Fibroblast of skin of right biceps (primary cell): ENCODE data around the gene TTC31.

Experiments used
- DNase-seq: peaks from one replicate; pipeline ENCODE4 v3.0.0-alpha.2; 2013

TTC31 gene

DNA sequence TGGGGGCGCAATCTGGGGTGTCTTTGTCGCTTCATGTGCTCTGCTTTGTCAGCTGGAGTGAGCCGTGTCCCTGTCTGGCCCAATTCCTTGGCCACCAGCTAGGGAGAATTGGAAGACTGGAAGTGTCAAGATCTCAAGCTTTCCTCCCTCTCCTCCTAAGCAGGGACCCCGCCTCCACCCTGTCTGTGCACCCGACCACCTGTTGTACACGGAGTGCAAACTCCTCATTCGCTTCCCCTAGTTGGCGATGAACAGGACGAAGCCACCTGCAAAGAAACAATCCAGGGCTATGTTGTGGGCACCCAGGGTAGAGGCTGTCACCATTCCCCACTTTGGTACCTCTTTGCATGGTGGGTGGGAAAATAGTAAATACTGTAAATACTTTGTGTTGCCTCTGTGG lies 44.9 kb downstream of the TTC31 start:
- no peak for DNase-seq

DNA sequence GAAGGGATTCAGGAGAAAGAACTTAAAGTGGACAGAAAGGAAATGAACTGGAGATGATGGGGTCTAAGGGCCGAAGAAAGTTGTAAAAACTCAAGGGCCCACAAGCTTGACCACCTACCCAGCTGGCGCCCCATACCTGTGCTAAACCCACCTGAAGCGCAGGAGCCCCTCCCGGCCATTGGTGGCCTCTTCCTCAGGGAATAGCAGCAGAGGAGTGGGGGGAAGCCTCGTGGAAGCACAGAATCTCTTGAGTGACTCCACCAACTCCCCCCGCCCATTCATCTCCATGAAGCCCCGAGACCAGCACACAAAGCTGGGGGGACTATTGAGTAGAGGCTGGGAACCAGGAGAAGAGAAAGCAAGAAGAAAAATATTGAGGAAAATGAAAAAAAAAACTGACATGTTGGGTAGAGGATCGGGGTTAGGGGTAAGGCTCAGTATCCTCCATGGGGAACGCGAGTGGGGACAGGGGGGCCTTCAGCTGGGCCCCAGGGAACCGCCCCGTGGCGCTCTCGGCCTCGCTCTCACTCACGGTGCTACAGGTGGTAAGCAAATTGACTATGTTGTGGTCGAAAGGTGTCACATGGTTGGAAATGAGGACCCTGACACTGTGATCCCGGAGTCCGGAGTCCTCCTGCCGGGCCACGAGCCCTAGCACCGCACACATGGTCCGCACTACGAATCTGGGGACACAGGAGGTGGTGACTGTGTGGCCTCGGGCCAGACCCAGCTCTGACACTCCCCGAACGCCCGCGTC lies 45.9 kb downstream of the TTC31 start:
- no peak for DNase-seq

DNA sequence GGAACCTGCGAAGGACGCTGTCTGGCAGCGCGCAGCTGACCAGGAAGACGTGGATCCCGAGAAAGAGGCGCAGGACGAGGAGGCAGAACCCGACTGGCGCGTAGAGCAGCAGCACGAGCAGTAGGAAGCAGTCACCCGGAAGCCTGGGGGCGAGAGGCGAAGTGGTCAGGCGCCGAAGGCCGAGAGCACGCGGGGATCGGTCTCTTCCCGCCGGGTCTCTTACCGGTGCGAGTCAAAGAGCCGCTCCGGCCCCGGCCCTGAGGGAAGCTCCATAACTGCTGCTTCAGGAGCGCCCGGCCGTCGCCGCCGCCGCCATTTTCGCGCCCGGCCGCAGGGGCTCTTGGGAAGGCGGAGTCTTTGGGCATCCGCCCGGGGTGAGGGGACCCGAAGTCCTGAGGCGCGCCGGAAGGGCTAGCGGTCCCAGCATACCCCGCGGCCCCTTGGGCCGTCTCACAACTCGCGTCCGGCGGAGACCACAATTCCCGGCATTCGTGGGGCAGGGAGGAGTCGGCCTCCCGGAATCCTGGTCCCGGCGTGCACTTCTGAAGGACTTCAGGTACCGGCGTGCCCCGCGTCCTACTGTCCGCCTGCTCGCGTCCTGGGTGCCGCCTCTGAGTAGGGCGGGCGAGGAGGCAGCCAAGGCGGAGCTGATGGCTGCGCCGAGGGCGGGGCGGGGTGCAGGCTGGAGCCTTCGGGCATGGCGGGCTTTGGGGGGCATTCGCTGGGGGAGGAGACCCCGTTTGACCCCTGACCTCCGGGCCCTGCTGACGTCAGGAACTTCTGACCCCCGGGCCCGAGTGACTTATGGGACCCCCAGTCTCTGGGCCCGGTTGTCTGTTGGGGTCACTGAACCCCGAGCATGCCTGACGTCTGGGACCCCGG lies 46.7 kb downstream of the TTC31 start, which contains the start of the genes AUP1 and HTRA2:
Gene AUP1, minus strand, starts transcription at position 350 of the 882 bp plus-strand sequence. Its CDS starts 77 bp downstream, at position 273.
Gene HTRA2, plus strand, starts transcription at position 577 of the 882 bp plus-strand sequence. Its CDS starts 74 bp downstream, at position 651.
- DNase-seq, result peak; percentile 100

DNA sequence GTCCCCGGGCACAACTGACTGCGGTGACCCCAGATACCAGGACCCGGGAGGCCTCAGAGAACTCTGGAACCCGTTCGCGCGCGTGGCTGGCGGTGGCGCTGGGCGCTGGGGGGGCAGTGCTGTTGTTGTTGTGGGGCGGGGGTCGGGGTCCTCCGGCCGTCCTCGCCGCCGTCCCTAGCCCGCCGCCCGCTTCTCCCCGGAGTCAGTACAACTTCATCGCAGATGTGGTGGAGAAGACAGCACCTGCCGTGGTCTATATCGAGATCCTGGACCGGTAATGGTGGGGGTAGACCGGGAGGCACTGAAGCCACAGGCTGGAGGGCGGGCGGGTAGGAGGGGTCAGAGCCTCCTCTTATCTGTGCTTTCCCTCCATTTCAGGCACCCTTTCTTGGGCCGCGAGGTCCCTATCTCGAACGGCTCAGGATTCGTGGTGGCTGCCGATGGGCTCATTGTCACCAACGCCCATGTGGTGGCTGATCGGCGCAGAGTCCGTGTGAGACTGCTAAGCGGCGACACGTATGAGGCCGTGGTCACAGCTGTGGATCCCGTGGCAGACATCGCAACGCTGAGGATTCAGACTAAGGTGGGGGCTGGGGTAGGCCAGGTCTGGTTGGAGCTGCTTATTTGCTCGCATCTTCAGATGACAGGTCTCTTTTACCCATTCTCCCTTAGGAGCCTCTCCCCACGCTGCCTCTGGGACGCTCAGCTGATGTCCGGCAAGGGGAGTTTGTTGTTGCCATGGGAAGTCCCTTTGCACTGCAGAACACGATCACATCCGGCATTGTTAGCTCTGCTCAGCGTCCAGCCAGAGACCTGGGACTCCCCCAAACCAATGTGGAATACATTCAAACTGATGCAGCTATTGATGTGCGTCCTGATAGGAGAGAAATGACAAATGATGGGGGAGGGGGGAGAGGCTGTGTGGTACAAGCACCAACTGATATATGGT lies 47.6 kb downstream of the TTC31 start:
- DNase-seq, result no peak

DNA sequence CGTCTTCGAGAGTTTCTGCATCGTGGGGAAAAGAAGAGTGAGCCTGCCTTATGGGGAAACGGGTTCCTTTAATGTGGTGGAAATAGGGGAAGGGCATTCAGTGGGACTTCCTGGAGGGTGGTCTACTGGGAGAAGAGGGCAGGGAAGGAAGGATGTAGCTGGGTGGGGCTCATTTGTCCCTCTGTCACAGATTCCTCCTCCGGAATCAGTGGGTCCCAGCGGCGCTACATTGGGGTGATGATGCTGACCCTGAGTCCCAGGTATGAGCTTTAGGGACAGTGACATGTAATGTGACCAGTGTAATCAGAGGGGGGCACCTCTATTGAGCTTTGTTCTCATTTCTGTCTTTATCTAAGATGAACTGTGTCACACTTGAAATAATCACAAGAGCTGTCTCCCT lies 48.8 kb downstream of the TTC31 start:
- DNase-seq, result no peak

DNA sequence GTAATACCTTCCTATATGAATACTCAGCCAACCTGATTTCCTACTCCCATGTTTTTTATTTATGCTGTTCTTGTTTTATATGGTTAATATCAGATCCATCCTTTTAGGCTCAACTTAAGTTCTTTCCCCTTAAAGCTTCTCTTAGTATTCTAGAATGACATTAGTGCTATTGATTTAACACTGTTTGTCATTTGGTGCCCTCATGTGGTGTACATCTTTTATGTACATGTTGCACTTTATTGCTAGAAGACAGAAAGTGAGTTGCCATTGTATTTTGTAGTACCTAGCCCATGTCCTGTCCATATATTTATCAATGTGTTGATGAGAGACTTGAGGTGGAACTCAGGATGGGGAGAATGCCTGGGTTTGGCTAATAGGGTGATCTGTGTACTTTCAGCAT lies 49.3 kb downstream of the TTC31 start:
- DNase-seq, result peak; percentile 50

DNA sequence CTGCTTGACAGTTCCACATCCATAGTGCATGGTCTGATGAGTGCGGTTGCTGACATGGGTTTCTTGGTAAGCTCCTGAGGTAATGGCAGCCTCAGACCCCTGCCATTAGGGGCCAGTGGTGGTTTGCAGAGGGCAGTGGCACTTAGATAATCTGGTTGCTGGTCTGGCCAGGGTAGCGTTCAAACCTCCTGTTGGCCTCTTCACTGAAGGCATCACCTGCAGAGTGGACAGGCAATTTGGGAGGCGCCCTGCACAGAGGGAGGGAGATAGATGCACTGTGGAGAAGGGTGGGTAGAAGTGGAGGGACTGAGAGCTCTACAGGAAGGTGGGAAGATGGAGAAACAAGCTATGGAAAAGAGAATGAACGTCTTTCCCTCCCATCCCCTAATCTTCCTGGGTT lies 50.6 kb downstream of the TTC31 start:
- DNase-seq, result no peak

DNA sequence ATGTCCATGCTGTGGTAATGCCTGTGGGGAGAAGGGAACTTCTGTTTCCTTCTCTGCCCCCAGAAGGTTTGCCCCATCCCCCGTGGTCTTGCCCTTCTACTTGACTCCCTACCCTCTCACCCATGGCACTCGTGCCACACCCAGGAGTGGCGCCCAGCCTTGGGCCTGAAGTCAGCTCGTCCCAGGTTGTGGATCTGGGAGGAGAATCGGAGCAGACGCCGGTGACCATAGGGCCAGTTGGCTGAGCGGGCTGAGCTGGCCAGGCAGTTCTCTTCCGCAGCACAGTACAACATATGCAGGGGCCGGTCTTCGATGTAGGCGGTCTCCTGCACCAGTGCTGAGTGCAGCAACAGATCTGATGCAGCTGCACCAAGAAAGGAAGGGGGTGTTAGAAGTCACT lies 51.5 kb downstream of the TTC31 start:
- no peak for DNase-seq

DNA sequence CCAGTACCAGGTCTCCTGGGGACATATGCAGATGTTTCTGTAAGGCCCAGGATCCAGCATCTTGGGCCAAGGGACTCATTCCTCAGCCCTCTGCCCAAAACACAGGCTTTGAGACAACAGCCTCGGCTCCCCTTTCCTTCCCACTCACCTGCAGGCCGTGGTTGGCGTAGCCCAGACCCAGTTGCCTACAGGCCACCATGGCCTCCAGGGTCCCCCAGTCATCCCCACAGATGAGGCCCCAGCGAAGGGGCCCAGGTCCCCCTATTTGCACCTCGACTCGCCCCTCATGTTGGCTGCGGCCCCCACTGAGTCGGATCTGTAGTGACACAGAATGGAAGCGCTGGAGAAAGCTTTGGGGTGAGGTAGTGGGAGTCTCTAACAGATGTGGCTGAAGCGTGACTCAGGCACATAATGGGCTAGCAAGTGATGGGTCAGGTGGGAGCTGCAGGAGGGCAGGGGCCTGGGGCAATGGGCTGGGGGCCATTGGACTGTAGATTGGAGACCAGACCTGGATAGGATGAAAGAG lies 52.6 kb downstream of the TTC31 start:
- no peak for DNase-seq

DNA sequence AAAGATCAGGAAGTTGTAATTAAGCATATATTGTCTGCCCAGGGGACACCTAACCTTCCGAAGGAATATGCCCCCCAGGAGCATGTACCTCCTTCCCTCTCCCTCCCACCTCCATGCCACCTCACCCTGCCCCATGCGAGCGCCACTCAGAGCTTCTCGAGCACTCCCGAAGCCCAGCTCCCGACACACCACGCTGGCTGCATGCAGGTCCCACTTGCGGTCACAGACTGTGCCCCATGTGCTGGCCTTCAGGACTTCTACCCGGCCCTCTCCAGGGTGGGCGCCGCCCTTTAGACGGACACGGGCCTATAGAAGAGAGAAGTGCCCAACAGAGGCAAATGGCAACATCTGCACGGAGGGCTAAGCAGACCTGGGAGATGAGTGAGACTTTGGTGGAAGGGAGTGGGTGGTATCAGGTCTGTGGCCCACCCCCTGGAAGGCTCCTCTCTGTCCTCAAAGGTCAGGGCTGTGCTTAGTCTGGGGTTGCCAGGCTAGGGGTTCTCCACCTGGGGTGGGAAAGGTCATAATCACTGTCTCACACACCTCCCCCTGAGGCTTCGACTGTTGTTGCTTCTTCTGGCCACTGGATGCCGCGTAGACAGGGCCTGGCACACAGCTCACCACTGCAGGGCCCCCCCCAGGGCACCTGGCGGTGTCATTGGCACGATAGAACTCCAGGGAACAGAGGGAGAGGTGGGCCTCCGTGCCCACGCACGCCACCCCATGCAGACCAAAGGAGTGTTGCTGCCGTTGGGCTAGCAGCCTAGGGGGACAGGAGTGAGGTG lies 53.5 kb downstream of the TTC31 start:
- no peak for DNase-seq

DNA sequence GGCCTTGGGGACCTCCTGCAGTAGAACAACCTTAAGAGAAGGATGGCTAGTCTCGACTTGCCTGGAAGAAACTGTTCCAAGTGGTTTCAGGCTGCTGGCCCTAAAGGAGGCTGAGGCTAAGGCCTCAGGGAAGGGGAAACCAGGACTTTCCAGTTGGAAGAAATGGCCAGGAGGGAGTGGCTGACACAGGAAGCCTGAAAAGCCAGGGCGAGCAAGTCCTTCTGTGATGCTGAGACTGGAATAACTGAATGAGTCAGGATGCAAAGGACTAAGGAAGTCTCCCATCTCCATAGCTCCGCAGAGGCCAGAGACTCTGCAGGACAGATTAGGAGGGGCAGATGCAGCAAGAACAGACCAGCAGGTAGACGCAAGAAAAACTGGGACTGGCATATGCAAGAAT lies 54.3 kb downstream of the TTC31 start:
- DNase-seq, result no peak

DNA sequence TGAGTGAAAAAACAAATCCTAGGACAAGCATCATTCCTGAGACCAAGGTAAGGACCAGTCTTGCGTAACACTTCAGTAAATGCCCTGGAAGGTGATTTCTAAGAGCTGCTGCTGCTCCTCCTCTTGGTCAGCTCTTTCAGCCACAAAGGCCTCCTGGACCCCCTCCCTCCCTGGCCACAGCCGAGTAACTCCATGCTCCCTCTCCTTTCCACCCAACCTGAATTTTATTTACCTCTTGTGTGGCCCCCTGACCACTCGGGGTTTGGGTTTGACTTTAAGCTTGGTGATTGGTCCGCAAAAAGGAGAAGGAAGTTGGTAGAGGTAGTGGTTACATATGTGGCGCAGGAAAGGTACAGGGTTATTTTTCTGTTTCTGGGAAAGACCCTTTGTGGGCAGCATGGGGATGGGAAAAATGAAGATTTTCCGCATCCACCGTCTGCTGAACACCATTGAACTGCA lies 56.0 kb downstream of the TTC31 start:
- no peak for DNase-seq

DNA sequence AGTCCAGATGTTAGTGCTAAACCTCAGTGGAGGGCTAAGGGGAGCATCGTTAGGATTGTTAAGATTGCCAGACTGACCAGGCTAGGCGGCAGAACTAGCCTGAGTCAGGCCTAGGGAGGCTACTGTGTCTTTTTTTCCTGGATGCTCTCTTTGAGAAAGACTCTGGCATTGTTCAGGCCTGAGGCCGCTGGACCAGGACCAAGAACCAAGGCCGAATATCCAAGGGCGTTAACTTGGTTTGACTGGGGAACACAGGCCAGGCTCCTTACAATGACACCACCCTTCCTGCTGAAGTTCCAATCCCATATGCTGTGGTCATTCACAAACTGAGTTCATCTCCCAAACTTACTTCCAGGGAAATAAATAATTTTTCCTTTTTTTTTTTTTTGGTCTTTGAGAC lies 57.4 kb downstream of the TTC31 start:
- DNase-seq, result no peak

DNA sequence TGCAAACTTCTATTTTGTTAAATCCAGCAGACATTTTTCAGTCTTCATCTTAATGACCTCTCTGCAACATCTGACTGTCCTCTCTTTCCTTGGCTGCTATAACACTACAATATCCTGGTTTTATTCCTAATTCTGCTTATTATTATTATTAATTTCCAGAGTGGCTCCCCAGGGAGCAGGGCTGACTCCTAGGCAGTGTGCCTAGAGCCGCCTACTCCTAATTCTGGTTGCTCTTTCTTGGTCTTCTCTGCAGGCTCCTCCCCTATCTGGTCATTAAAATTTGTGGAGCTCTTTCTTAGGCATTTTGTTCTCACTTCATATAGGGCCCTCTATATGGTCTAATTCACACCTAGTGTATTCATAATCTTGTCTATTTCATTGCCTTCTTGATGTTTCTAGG lies 60.1 kb downstream of the TTC31 start:
- DNase-seq, result no peak
